Keratinocyte (primary cell): Measurements from ENCODE around the gene PTPRN2. TPM values are rescaled to one million over a fixed set of nuclear protein-coding genes. Genes with fewer than 3 reads are reported as not detected.

ENCODE experiments used
- DNase-seq: peaks from one replicate; pipeline ENCODE4 v3.0.0-alpha.2; 2011; ENCODE audit warnings: low read depth, missing footprints, low spot score
- FAIRE-seq: peaks from 2 replicates; lab custom pipeline; 2011; peaks lifted over from hg19 to GRCh38; lab: Jason Lieb, UNC
- H2AFZ ChIP-seq: 2 replicates; pipeline ENCODE4 v1.6.0; 2012; ENCODE audit warnings: low read length, control low read depth, inconsistent platforms; ENCODE audit not compliant: control insufficient read depth
- H3K27ac ChIP-seq: 2 replicates; pipeline ENCODE4 v1.5.1; 2011; ENCODE audit warnings: low read length; ENCODE audit not compliant: control insufficient read depth, insufficient read depth
- H3K27me3 ChIP-seq: 3 replicates; pipeline ENCODE4 v1.6.0; 2011; ENCODE audit warnings: low read length; ENCODE audit not compliant: control insufficient read depth, insufficient read depth; ENCODE audit errors: extremely low read depth
- H3K36me3 ChIP-seq, 2 experiments: 2 replicates in 1 of 2; 3 replicates in 1 of 2; pipeline ENCODE4 v1.5.1; 2011; ENCODE audit warnings: low read length in 2 of 2, mild to moderate bottlenecking in 1 of 2; ENCODE audit not compliant: control insufficient read depth in 2 of 2, insufficient read depth in 2 of 2; ENCODE audit errors: extremely low read depth in 1 of 2
- H3K4me1 ChIP-seq: 3 replicates; pipeline ENCODE4 v1.5.1; 2011; ENCODE audit warnings: low read length; ENCODE audit not compliant: control insufficient read depth, insufficient read depth; ENCODE audit errors: extremely low read depth
- H3K4me2 ChIP-seq: 3 replicates; pipeline ENCODE4 v1.6.0; 2011; ENCODE audit warnings: low read depth, low read length; ENCODE audit not compliant: control insufficient read depth, insufficient read depth; ENCODE audit errors: extremely low read depth
- H3K4me3 ChIP-seq, 3 experiments: fragments of 200-600 bp in 1 of 3; sonication (generic) in 1 of 3; 2 replicates in 2 of 3; 3 replicates in 1 of 3; pipeline ENCODE4 v1.5.1; 2011 to 2016; ENCODE audit warnings: low read length in 3 of 3, mild to moderate bottlenecking in 3 of 3, control low read depth in 2 of 3, inconsistent platforms in 1 of 3, low read depth in 1 of 3, mixed read lengths in 1 of 3, mixed run types in 1 of 3, moderate library complexity in 1 of 3; ENCODE audit not compliant: control insufficient read depth in 2 of 3, insufficient read depth in 2 of 3; ENCODE audit errors: extremely low read depth in 1 of 3
- H3K79me2 ChIP-seq: 2 replicates; pipeline ENCODE4 v1.6.0; 2012; ENCODE audit warnings: low read length; ENCODE audit not compliant: control insufficient read depth, insufficient read depth
- H3K9ac ChIP-seq: 3 replicates; pipeline ENCODE4 v1.6.0; 2011; ENCODE audit warnings: low read length; ENCODE audit not compliant: control insufficient read depth, insufficient read depth; ENCODE audit errors: extremely low read depth
- H3K9me1 ChIP-seq: 3 replicates; pipeline ENCODE4 v1.6.0; 2011; ENCODE audit warnings: low read length; ENCODE audit not compliant: control insufficient read depth, insufficient read depth; ENCODE audit errors: extremely low read depth
- H3K9me3 ChIP-seq: 2 replicates; pipeline ENCODE4 v1.5.1; 2012; ENCODE audit warnings: low read depth, low read length; ENCODE audit not compliant: control insufficient read depth
- H4K20me1 ChIP-seq: 3 replicates; pipeline ENCODE4 v1.6.0; 2011; ENCODE audit warnings: low read length; ENCODE audit not compliant: control insufficient read depth, insufficient read depth; ENCODE audit errors: extremely low read depth
- EZH2 ChIP-seq: IDR thresholded peaks from one replicate; pipeline ENCODE4 v1.6.1; 2012; ENCODE audit warnings: inconsistent platforms, mild to moderate bottlenecking, low read length, moderate library complexity
- dilution Hi-C: fragments of 300-500 bp; cut with MboI; formaldehyde crosslinking; loops from one replicate; pipeline ENCODE4 v1.7.0; 2020; ENCODE audit warnings: low sequenced_read_pairs; ENCODE audit not compliant: extremely low pct_ligation_motif_present
- polyA plus RNA-seq, 5 experiments: library from polyadenylated mRNA; depleted of rRNA in 3 of 5; stranded (reverse) in 3 of 5; stranded (forward) in 1 of 5; unstranded in 1 of 5; fragments of >200 nt; gene quantifications; 1 replicate in 1 of 5; 2 replicates in 3 of 5; 3 replicates in 1 of 5; pipeline versions ENCODE4 v1.2.1 to v1.2.3, GENCODE V29; 2011 to 2012; ENCODE audit warnings: missing spikeins in 2 of 5, low read depth in 1 of 5, low replicate concordance in 1 of 5
- TF ChIP-seq, protein P1 (sequence below), 3 experiments: IDR thresholded peaks in 1 of 3; conservative IDR thresholded peaks in 1 of 3; optimal IDR thresholded peaks in 1 of 3; 2 replicates in 2 of 3; 3 replicates in 1 of 3; pipeline versions ENCODE3 to v1.5.1; 2011; ENCODE audit warnings: low read length in 3 of 3, mild to moderate bottlenecking in 3 of 3, moderate library complexity in 2 of 3, control low read depth in 1 of 3, inconsistent platforms in 1 of 3; ENCODE audit not compliant: insufficient read depth in 2 of 3; ENCODE audit errors: extremely low read depth in 1 of 3

PTPRN2 gene
- polyA plus RNA-seq, 1 donor (not counting 4 experiments of a cell fraction or from before 2014, with no cell fraction given) = not detected

DNA sequence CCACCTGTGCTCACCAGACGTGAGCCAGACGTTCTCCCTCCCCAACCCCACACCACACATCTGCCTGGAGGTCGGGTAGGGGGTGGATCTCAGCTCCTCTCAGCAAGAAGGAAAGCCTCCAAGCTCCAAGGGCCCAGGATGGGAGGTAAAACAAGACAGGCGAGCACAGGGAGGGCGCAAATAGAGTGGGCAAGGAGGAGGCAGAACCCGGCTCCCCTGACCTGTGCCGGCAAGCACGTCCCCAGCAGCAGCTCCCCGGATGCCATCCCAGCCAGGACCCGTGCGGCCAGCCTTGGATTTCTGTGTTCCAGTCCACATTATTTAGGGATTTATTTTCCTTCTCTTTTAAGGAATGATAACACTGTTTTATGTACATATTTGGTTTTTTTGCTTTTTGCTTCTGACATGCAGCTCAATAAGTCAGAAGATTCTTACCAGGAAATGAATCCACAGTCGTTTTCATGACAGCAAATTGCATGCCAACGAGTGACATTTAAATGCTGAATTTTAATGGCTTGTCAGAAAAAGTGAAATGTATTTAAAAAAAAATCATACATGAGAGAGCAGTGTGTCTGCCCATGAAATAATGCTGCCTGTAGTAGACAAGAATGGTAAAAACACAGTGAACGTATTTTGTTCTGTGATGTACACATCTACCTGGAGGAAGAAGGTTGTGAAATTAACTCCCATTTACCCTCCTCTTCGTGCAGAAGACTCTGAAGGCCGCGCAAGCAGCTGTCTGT is 276.5 kb downstream of the PTPRN2 start:
- no peak overlapping the region for H3K9ac ChIP-seq
- H3K9me3 ChIP-seq = peaks cover 20% of the 10 kb centered on the region
- no peaks in the 10 kb centered on the region for H4K20me1 ChIP-seq
- H3K79me2 ChIP-seq = no peaks in the 10 kb centered on the region
- H3K36me3 ChIP-seq = no peaks in the 10 kb centered on the region
- H3K4me3 ChIP-seq = no peak overlapping the region
- H3K4me2 ChIP-seq = no peak overlapping the region
- DNase-seq (no peak), FAIRE-seq (no peak)
- H3K27me3 ChIP-seq = no peaks in the 10 kb centered on the region
- no peak overlapping the region for H3K27ac ChIP-seq
- H2AFZ ChIP-seq = no peak overlapping the region
- TF ChIP-seq, protein P1, sequence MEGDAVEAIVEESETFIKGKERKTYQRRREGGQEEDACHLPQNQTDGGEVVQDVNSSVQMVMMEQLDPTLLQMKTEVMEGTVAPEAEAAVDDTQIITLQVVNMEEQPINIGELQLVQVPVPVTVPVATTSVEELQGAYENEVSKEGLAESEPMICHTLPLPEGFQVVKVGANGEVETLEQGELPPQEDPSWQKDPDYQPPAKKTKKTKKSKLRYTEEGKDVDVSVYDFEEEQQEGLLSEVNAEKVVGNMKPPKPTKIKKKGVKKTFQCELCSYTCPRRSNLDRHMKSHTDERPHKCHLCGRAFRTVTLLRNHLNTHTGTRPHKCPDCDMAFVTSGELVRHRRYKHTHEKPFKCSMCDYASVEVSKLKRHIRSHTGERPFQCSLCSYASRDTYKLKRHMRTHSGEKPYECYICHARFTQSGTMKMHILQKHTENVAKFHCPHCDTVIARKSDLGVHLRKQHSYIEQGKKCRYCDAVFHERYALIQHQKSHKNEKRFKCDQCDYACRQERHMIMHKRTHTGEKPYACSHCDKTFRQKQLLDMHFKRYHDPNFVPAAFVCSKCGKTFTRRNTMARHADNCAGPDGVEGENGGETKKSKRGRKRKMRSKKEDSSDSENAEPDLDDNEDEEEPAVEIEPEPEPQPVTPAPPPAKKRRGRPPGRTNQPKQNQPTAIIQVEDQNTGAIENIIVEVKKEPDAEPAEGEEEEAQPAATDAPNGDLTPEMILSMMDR (optimal IDR thresholded peaks at IDR 0.05 in 1 of 3, IDR thresholded peaks at IDR 0.05 in 1 of 3, conservative IDR thresholded peaks at IDR 0.05 in 1 of 3; ENCODE audit: extremely low read depth in 1 of 3, insufficient read depth in 2 of 3, low read length in 3 of 3) = no peak
- no peak for TF ChIP-seq EZH2
- H3K9me1 ChIP-seq = no peaks in the 10 kb centered on the region
- no peaks in the 10 kb centered on the region for H3K4me1 ChIP-seq
- dilution Hi-C loops = no loop called here

DNA sequence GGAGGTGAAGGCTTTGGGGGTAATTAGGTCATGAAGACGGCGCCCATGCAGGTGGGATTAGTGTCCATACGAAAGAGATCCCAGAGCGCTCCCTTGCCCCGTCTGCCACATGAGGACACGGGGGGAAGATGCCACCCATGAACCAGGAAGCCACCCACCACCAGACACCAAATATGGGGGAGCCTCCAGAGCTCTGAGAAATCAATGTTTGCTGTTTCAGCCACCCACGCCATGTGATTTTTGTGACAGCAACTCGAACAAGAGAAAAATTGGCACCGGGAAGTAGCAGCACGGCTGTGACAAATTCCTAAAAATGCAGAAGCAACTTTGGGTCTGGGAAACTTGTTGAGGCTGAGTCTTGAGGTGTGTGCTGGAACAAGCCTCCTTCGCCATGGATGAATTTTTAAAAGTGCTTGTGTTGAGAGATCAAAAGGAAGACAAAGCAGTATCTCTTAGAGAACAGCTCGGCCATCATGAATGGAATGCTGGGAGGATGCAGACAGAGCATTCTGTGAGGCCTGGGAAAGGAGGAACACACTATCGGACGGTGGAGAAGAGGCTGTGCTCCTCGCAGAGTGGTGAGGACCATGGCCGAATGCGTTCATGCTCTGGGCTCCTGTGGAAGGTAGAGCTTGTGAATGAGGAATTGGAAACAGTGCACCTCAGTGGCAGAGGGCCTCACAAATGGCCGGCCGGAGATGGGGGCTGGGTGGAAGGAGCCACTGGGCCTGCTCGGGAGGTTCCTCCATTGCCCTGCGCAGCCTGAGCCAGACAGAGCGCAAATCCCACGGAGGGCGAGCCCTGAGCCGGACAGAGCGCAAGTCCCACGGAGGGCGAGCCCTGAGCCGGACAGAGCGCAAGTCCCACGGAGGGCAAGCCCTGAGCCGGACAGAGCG is 277.5 kb downstream of the PTPRN2 start:
- H3K4me2 ChIP-seq = no peak overlapping the region
- no peak overlapping the region for H3K27ac ChIP-seq
- H4K20me1 ChIP-seq = no peaks in the 10 kb centered on the region
- FAIRE-seq = no peak
- DNase-seq = no peak
- no peak overlapping the region for H3K4me3 ChIP-seq
- no peak overlapping the region for H2AFZ ChIP-seq
- H3K36me3 ChIP-seq = no peaks in the 10 kb centered on the region
- no peaks in the 10 kb centered on the region for H3K4me1 ChIP-seq
- peaks cover 20% of the 10 kb centered on the region for H3K9me3 ChIP-seq
- no peaks in the 10 kb centered on the region for H3K9me1 ChIP-seq
- H3K79me2 ChIP-seq = no peaks in the 10 kb centered on the region
- dilution Hi-C loops = no loop called here
- no peaks in the 10 kb centered on the region for H3K27me3 ChIP-seq
- H3K9ac ChIP-seq = no peak overlapping the region
- no peak for TF ChIP-seq EZH2
- TF ChIP-seq, protein P1 (optimal IDR thresholded peaks at IDR 0.05 in 1 of 3, IDR thresholded peaks at IDR 0.05 in 1 of 3, conservative IDR thresholded peaks at IDR 0.05 in 1 of 3; ENCODE audit: extremely low read depth in 1 of 3, insufficient read depth in 2 of 3, low read length in 3 of 3) = no peak
